ENCODE measurements around the gene RRAGD.

Gene RRAGD

GRCh38 chr6:89357390-89357789 lies 54.7 kb downstream of the RRAGD start:
- no peak for DNase-seq (ENCODE audit: low read depth in 1 of 2, low spot score in 1 of 2)
- TF ChIP-seq JUND (IDR thresholded peaks at IDR 0.05; ENCODE audit: low read depth), result no peak
- in situ Hi-C loops (cut with HindIII; ENCODE audit: low pct_unique_long_range_greater_than_20kb, low sequenced_read_pairs), result no loop called here

DNA sequence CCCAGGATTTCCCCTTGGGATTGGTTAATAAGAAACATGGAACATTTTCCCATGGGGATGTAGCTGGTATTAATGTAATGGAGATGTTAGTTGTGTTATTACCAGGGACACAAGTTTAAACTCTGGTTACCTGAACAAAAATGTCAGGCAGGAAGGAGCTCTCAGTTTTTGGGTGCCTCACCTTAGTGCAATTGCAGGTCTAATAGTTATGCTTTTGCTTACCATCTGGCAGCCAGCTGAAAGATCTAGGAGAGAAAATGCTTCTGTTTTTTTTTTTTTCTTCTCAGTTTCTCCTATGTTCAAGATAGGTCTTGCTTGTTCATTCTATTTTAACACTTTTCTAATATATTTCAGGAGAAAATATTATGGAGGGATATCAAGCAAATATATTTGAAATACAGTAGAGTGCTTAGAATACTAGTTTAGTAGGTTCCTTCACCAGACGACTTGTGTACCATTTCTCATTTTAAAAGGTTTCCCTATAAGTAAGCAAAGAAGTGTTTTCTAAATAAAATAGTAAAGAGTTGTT lies 55.4 kb downstream of the RRAGD start:
- in situ Hi-C loops (cut with HindIII; ENCODE audit: low pct_unique_long_range_greater_than_20kb, low sequenced_read_pairs), result no loop called here
- no peak for DNase-seq (ENCODE audit: low read depth in 1 of 2, low spot score in 1 of 2)
- no peak for TF ChIP-seq JUND (IDR thresholded peaks at IDR 0.05; ENCODE audit: low read depth)

DNA sequence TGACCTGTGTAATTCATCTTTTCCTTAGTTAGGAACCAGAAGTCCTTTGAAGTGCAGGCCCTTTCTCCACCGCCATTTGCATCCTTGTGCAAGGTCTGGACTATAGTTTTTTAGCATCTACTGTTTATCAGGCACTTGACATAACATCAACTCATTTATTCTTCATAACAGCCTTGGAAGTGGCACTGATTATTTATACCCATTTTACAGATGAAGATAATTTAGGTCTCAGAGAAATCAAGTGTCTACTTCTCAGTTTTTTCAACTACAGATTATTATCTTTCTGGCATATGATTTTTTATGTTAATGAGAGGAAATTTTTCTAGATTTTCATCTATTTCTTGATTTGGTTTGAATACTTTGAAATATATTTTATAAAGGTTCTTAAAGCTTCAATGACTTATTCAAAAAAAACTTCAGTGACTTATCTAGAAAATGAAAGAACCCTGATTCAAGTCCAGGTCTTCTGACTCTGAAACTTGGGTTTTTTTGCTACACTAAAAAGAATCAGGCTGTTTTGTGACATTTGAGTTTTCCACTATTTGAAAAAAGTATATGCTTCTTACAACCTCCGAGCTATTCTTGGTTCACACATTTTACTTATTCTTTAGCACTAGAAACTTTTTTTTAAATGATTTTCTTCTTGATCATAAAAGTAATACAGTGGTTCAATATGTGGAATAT lies 56.4 kb downstream of the RRAGD start:
- DNase-seq (ENCODE audit: low read depth in 1 of 2, low spot score in 1 of 2), result no peak
- TF ChIP-seq JUND (IDR thresholded peaks at IDR 0.05; ENCODE audit: low read depth), result no peak
- in situ Hi-C loops (cut with HindIII; ENCODE audit: low pct_unique_long_range_greater_than_20kb, low sequenced_read_pairs), result no loop called here

GRCh38 chr6:89353702-89354392 lies 58.2 kb downstream of the RRAGD start:
- DNase-seq (ENCODE audit: low read depth in 1 of 2, low spot score in 1 of 2), result no peak
- in situ Hi-C loops (cut with HindIII; ENCODE audit: low pct_unique_long_range_greater_than_20kb, low sequenced_read_pairs), result no loop called here

DNA sequence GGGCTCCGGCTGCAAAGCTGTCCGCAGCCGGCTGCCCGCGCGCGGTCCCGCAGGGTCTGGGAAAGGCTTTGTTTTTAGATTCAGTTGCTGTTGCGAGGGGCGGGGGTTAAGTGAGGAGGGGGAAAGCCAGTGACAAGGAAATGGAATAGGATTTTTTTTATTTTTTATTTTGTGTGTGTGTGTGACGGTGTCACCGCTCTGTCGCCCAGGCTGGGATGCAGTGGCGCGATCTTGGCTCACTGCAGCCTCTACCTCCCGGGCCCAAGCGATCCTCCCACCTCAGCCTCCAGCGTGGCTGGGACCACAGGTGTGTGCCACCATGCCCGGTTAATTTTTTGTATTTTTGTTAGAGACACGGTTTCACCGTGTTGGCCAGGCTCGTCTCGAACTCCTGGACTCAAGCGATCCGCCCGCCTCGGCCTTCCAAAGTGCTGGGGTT lies 58.9 kb downstream of the RRAGD start:
- TF ChIP-seq JUND (IDR thresholded peaks at IDR 0.05; ENCODE audit: low read depth), result no peak
- in situ Hi-C loops (cut with HindIII; ENCODE audit: low pct_unique_long_range_greater_than_20kb, low sequenced_read_pairs), result no loop called here
- no peak for DNase-seq (ENCODE audit: low read depth in 1 of 2, low spot score in 1 of 2)

More at GRCh38 chr6:89353702-89354392, 58.2 kb downstream of the RRAGD start:
- no peak for TF ChIP-seq JUND (IDR thresholded peaks at IDR 0.05; ENCODE audit: low read depth)

DNA sequence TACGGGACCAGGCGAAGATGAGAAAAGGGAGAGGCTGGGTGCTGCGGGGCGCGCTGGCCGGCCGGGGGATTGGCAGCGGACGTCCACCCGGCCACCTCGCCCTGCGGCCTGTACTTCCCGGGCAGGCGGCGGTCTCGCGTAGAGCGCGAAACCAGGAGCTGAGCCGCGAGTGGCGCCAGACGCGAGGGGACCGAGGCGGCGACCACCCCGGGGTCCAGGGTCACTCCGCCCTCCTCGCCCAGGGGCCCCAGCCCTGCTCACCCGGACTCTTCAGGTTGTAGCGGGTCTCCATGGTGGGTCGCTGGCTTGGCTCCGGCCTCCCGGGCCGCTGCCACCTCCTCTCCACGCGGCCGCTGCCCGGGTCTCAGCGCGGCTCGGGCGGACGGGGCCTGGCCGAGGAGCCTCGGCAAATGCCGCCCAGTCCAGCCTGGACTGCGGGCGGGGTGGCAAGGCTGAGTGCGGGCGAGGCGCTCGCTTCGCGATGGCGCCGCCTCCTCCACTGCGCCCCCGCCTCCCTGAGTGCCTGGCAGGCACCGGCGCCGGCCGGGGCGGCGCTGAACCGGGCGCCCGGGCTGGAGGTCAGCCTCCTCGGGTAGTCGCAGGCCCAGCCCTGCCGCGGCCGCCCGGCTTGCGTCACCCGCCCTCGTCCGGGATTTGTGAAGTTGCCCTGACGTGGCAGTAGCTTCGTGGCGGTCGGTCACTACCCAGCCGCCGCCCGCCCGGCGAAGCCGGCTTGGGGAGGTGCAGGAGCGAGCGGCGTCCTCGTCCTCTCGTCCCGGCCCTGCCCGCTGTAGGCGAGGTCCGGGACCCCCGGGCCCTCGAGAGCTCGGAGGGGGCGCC lies 59.6 kb downstream of the RRAGD start, which contains the start of gene UBE2J1:
TSS of gene UBE2J1 (minus strand) at position 445 of the 840 bp plus-strand sequence. CDS start at position 292, 153 bp downstream.
- no peak for TF ChIP-seq JUND (IDR thresholded peaks at IDR 0.05; ENCODE audit: low read depth)
- in situ Hi-C loops (cut with HindIII; ENCODE audit: low pct_unique_long_range_greater_than_20kb, low sequenced_read_pairs), result no loop called here
- peak; percentile 85 to 93 for DNase-seq (ENCODE audit: low read depth in 1 of 2, low spot score in 1 of 2)

DNA sequence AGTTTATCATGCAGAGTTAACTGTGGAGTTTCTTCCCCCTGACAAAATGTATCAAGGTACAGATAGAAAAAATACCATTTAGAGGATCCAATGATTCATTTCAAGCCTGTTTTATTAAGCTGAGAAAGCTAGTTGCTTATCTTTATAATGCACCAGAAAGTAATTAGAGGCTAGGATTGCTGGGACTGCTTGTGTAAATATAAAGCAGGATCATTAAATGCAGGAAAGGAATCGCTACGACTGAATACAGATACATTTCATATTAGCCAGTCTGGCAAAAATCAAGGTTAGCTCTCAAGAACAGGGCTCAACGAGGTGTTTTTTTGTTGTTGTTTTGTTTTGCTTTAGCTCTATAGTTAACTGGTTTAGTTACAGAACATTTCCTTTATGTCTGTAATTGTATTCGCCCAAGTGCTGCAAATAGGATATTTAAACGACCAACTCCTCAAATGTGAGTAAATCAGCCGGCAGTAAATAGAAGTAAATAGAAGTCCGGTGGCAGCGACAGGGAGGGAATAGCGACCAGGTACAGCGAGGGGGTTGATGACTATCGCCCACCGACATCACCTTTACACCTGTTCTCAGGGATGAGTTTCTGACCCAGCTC lies 60.3 kb downstream of the RRAGD start:
- in situ Hi-C loops (cut with HindIII; ENCODE audit: low pct_unique_long_range_greater_than_20kb, low sequenced_read_pairs), result no loop called here
- DNase-seq (ENCODE audit: low read depth in 1 of 2, low spot score in 1 of 2), result no peak
- no peak for TF ChIP-seq JUND (IDR thresholded peaks at IDR 0.05; ENCODE audit: low read depth)

DNA sequence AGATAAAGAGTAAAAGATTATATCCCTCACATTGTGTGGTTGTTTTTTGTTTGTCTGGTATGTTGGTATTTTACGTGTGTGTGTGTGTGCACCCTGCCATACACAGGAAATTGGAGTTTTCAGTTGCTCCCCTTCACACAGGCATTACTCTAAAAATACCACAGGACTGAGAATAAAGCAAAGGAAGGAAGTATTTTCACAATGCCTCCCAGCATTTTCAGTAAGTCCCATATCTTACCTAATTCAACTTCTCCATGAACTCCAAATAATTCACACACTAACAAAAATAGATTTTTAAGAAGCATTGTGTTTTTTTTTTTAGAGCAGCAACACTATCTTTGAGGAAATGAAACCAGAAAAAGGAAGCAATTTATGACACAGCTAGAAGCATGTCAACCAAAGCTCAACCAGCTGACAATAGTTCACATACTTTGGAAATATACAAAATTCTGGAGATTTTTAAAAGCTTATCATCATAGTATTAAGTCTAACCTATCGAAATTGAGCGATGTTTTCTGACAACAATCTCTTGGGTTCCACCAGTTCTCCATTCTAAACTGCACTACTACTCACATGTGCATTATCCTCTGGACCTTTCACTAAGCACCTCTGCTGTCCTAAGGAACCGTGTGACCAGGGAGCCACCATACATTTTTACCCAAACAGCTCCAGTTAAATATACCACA lies 61.6 kb downstream of the RRAGD start:
- TF ChIP-seq JUND (IDR thresholded peaks at IDR 0.05; ENCODE audit: low read depth), result no peak
- no peak for DNase-seq (ENCODE audit: low read depth in 1 of 2, low spot score in 1 of 2)
- in situ Hi-C loops (cut with HindIII; ENCODE audit: low pct_unique_long_range_greater_than_20kb, low sequenced_read_pairs), result no loop called here

- no peak for TF ChIP-seq JUND (IDR thresholded peaks at IDR 0.05; ENCODE audit: low read depth)
- in situ Hi-C loops (cut with HindIII; ENCODE audit: low pct_unique_long_range_greater_than_20kb, low sequenced_read_pairs), result no loop called here
- DNase-seq (ENCODE audit: low read depth in 1 of 2, low spot score in 1 of 2), result no peak
These were observed 63.7 kb downstream of the RRAGD start for GRCh38 chr6:89348372-89348771.

GRCh38 chr6:89347825-89348224 lies 64.2 kb downstream of the RRAGD start:
- in situ Hi-C loops (cut with HindIII; ENCODE audit: low pct_unique_long_range_greater_than_20kb, low sequenced_read_pairs), result no loop called here
- no peak for DNase-seq (ENCODE audit: low read depth in 1 of 2, low spot score in 1 of 2)
- TF ChIP-seq JUND (IDR thresholded peaks at IDR 0.05; ENCODE audit: low read depth), result no peak

- DNase-seq (ENCODE audit: low read depth in 1 of 2, low spot score in 1 of 2), result no peak
- no peak for TF ChIP-seq JUND (IDR thresholded peaks at IDR 0.05; ENCODE audit: low read depth)
- in situ Hi-C loops (cut with HindIII; ENCODE audit: low pct_unique_long_range_greater_than_20kb, low sequenced_read_pairs), result no loop called here
These were observed 65.6 kb downstream of the RRAGD start for GRCh38 chr6:89346433-89346832.

GRCh38 chr6:89339565-89339964 lies 72.5 kb downstream of the RRAGD start:
- no peak for TF ChIP-seq JUND (IDR thresholded peaks at IDR 0.05; ENCODE audit: low read depth)
- no peak for DNase-seq (ENCODE audit: low read depth in 1 of 2, low spot score in 1 of 2)
- in situ Hi-C loops (cut with HindIII; ENCODE audit: low pct_unique_long_range_greater_than_20kb, low sequenced_read_pairs), result no loop called here
